ENCODE data around the gene ASCC2.
"Not testable (repeated sequence)": the region's sequence is repeated elsewhere in the genome, so short reads cannot be mapped to it uniquely, and the experiment has no call there.

Gene ASCC2

DNA sequence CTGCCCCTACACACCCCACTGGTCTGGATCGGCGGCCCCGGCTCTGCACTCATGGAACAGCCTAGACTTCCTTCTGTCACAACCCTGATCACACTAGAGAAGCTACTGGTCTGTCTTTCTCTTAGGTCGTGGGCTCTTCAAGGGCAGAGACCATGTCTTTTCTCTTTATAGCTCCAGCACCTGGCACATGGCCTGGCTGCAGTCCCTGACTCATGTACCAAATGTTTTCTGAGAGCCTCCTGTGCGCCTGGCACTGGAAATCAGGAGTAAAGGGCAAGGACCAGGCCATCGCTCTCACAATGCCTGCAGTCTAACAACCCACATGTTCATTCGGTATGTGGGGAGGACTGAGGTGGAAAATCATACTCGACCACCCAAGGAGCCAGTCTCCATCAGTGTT lies 7.5 kb downstream of the ASCC2 start:
- TF ChIP-seq, protein P1, sequence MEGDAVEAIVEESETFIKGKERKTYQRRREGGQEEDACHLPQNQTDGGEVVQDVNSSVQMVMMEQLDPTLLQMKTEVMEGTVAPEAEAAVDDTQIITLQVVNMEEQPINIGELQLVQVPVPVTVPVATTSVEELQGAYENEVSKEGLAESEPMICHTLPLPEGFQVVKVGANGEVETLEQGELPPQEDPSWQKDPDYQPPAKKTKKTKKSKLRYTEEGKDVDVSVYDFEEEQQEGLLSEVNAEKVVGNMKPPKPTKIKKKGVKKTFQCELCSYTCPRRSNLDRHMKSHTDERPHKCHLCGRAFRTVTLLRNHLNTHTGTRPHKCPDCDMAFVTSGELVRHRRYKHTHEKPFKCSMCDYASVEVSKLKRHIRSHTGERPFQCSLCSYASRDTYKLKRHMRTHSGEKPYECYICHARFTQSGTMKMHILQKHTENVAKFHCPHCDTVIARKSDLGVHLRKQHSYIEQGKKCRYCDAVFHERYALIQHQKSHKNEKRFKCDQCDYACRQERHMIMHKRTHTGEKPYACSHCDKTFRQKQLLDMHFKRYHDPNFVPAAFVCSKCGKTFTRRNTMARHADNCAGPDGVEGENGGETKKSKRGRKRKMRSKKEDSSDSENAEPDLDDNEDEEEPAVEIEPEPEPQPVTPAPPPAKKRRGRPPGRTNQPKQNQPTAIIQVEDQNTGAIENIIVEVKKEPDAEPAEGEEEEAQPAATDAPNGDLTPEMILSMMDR (IDR thresholded peaks at IDR 0.05; ENCODE audit: low read depth, low read length), result no peak
- no peak overlapping the region for H3K4me3 ChIP-seq (replicated peaks in 1 of 2; ENCODE audit: low read depth in 2 of 2, low read length in 2 of 2)
- no peak for DNase-seq (ENCODE audit: low read depth in 2 of 2)

GRCh38 chr22:29827726-29828125 lies 10.3 kb downstream of the ASCC2 start:
- not testable (repeated sequence) for H3K4me3 ChIP-seq (replicated peaks in 1 of 2; ENCODE audit: low read depth in 2 of 2, low read length in 2 of 2)
- DNase-seq (ENCODE audit: low read depth in 2 of 2), result peak; percentile 83 to 86

GRCh38 chr22:29827091-29827490 lies 11.0 kb downstream of the ASCC2 start:
- no peak overlapping the region for H3K4me3 ChIP-seq (replicated peaks in 1 of 2; ENCODE audit: low read depth in 2 of 2, low read length in 2 of 2)
- TF ChIP-seq, protein P1 (IDR thresholded peaks at IDR 0.05; ENCODE audit: low read depth, low read length), result no peak
- DNase-seq (ENCODE audit: low read depth in 2 of 2), result no peak

DNA sequence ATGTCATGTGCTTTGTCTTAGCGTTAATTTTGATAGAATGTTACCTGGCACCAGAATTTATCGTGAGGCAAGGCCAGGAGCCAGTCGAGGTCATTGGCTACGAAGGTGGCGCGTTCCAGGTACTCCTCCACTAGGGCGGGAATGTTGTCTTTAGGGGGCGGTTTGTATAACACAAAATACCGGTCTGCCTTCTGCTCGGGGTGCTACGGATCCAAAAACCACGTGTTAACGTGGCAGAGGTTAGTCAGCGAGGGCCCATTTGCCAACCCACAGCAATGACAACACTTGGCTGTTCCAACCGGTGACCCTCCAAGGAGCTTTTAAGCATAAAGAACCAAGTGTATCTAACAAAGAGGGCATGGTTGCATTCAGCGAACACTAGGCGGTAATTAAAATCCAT lies 12.5 kb downstream of the ASCC2 start:
- no peak for DNase-seq (ENCODE audit: low read depth in 2 of 2)
- TF ChIP-seq, protein P1 (IDR thresholded peaks at IDR 0.05; ENCODE audit: low read depth, low read length), result no peak

GRCh38 chr22:29824677-29825076 lies 13.4 kb downstream of the ASCC2 start:
- TF ChIP-seq, protein P1 (IDR thresholded peaks at IDR 0.05; ENCODE audit: low read depth, low read length), result no peak
- no peak overlapping the region for H3K4me3 ChIP-seq (replicated peaks in 1 of 2; ENCODE audit: low read depth in 2 of 2, low read length in 2 of 2)
- no peak for DNase-seq (ENCODE audit: low read depth in 2 of 2)

More for the DNA sequence above, 12.5 kb downstream of the ASCC2 start:
- no peak overlapping the region for H3K4me3 ChIP-seq (replicated peaks in 1 of 2; ENCODE audit: low read depth in 2 of 2, low read length in 2 of 2)

DNA sequence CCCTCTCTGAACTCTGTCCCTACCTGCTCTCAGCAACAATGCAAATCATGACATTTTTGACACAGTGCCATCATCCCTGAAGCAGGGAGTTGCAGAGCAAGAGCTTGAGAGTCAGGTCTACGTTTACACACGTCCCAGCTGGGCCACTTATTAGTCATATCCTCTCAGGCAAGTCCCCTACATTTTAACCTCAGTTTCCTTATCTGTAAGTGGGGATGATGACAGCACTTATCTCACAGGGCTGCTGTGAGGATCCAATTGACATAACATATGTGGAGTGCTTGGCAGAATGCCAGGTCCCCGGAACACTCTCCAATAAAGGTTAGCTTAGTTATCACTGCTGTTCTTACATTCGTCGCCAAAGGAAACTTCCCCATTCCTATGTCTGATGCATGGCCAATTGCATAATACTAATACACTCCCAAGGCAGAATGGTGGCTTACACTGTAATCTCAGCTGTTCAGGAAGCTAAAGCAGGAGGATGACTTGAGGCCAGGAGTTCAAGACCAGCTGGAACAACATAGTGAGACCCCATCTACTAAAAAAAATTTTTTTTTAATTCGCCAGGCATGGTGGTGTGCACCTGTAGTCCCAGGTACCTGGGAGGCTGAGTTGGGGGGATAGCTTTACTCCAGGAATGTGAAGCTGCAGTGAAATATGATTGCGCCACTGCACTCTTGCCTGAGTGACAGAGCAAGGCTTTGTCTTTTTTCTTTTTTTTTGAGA lies 16.6 kb downstream of the ASCC2 start:
- no peak overlapping the region for H3K4me3 ChIP-seq (replicated peaks in 1 of 2; ENCODE audit: low read depth in 2 of 2, low read length in 2 of 2)
- peak; percentile 98 to 99 for DNase-seq (ENCODE audit: low read depth in 2 of 2)
- TF ChIP-seq, protein P1 (IDR thresholded peaks at IDR 0.05; ENCODE audit: low read depth, low read length), result no peak

DNA sequence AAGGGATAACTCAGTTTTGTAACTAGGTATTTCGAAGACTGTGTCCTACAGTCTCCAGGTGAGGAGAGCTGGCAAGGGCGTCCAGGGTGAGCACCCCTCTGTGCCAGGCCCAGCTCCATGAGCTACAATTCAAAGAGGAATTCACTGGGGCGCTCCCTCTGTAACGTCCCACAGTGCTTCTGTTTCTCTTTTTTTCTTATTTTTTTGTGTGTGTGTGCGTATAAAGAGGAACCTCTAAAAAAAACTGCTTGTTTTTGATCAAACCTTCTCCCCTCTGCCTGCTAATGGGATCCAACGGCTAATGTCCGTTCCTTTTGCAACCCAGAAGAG lies 17.1 kb downstream of the ASCC2 start:
- TF ChIP-seq, protein P1 (IDR thresholded peaks at IDR 0.05; ENCODE audit: low read depth, low read length), result no peak
- no peak overlapping the region for H3K4me3 ChIP-seq (replicated peaks in 1 of 2; ENCODE audit: low read depth in 2 of 2, low read length in 2 of 2)
- no peak for DNase-seq (ENCODE audit: low read depth in 2 of 2)
